NCI-H2107 treated with DMSO at 0.1 percent for 48 hours (cell line): ENCODE measurements around the gene RNF214.
"Not testable (repeated sequence)": the region's sequence is repeated elsewhere in the genome, so short reads cannot be mapped to it uniquely, and the experiment has no call there.

Experiments used
- DNase-seq: peaks from one replicate; lab custom pipeline; 2025; ENCODE audit not compliant: unreplicated experiment; lab: John Stamatoyannopoulos, UW

RNF214 gene

DNA sequence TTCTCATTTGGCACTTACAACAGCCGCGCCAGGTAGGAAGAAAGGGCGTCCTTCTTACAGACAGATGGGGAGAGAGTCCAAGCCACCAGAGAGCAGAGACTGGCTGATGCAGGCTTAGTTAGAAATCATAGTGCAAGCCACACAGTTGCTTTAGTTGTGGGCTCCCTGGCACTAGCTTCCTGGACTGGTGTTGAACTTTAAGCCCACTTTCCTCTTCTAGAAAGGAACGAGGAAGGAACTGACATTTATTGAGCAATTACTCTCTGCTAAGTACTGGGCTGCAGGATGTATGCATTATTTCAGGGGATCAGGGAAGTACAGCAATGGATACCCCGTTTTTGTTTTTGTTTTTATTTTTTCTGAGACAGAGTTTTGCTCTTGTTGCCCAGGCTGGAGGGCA is 80.6 kb downstream of the RNF214 start:
- no peak for DNase-seq

DNA sequence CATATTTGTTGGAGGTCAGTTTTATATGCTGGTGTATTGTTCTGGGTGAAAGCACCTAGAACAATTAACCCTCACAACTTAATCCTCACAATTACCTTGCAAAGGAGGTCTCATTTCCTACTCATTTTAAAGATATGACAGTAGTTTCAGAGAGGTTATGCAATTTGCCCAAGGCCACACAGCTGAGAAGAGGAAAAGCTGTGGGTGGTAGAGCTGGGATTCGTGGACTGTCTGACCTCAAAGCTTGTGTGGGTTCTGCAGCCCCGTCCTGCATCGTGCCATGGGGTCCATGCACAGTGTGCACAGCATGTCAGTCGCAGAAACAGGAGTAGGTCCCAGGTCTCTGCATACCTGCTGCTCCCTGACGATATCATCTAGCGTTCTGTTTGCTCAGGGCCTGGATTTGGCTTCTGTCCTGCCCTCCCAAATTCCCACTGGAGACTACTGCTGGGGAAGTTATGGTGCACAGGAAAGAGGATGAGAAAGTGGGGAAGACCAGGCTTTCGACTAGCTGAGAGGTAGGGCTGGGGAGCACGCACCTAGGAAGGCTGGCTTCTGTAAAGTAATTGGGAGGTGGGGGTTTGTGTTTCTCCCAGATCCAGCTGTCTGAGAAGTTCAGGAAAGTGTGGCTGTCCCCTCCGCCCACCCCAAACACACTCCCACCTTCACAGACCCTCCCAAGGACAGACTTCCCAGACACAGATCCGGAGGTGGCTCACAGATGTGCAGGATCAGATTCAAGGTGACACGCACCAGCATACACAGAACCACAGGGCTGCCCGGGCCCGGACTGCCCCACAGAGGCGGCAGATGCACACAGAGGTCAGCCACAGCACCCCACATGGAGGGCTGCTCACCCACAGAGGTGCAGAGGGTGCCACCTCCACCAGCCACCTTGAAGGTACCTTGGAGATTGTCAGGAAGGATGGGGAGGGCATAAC is 81.6 kb downstream of the RNF214 start:
- DNase-seq, result no peak

GRCh38 chr11:117314840-117315239 is 82.4 kb downstream of the RNF214 start:
- no peak for DNase-seq

DNA sequence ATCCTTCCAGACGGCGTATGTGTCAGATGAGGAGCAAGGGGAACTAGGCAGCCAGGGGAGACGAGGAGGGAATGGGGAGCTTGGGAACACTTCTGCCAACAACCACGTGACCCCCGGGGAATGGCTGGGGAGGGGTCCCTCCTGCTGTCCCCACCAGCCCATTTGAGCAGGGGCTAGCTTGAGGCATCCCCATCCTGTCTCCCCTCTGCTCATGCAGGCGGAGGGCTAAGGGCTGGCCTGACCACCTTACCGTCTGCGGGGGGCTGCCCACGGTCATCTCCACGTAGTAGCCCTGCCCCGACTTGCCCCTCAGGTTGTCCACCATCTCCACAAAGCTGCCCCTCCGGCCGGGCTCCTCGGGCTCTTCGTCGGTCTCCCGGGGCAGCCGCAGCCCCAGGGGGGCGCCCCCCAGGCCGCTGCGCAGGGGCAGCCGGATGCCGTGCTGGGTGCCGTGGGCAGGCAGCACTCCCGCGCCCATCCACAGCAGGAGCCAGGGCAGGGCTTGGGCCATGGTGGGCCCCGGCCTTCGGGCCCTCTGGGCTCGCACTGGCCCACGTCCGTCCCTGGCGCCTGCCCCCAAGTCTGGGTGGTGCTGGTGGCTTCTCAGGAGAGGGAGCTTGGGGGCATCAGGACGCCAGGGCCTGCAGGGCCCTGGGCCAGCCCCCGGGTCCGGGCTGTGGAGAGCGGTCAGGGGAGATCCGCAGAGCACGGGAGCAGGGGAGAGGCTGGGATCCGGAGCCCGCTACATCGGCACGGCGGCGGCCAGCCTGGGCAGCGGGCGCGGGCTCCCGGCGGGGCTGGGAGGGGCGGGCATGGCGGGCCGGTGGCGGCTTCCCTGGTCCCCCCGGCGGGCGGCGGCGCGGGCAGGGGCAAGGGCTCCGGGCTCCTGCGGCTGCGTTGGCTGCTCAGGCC is 83.1 kb downstream of the RNF214 start:
- DNase-seq, result no peak

GRCh38 chr11:117316197-117316961 is 83.9 kb downstream of the RNF214 start, which contains the start of gene BACE1:
BACE1 (minus strand) TSS chr11:117316256; CDS start chr11:117315795, 461 bp downstream.
- DNase-seq, result peak; percentile 48

DNA sequence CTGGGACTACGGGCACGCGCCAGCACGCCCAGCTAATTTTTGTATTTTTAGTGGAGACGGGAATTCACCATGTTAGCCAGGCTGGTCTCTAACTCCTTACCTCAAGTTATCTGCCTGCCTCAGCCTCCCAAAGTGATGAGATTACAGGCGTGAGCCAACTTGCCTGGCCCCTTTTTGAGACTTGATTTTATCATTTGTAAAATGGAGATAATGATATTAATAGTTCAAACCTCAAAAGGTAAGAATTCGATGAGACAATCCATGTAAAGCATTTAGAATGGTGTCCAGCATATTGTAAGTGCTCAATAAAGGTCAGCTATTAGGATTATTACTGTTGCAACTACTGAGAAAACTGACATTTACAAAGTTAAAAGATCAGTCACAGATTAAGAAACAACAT is 86.3 kb downstream of the RNF214 start:
- no peak for DNase-seq

GRCh38 chr11:117319214-117319840 is 86.9 kb downstream of the RNF214 start:
- DNase-seq, result no peak

DNA sequence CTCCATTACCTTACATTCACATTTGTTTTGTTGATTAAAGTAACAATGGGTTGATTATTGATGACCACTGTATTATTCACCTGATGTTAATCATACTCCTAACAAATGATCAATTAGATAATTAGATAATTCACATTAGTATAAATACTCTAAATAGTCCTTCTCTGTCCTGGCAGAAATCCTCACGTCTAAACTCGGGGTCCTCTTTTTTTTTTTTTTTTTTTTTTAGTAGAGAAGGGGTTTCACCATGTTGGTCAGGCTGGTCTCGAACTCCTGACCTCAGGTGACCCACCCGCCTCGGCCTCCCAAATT is 94.7 kb downstream of the RNF214 start:
- DNase-seq, result not testable (repeated sequence)

DNA sequence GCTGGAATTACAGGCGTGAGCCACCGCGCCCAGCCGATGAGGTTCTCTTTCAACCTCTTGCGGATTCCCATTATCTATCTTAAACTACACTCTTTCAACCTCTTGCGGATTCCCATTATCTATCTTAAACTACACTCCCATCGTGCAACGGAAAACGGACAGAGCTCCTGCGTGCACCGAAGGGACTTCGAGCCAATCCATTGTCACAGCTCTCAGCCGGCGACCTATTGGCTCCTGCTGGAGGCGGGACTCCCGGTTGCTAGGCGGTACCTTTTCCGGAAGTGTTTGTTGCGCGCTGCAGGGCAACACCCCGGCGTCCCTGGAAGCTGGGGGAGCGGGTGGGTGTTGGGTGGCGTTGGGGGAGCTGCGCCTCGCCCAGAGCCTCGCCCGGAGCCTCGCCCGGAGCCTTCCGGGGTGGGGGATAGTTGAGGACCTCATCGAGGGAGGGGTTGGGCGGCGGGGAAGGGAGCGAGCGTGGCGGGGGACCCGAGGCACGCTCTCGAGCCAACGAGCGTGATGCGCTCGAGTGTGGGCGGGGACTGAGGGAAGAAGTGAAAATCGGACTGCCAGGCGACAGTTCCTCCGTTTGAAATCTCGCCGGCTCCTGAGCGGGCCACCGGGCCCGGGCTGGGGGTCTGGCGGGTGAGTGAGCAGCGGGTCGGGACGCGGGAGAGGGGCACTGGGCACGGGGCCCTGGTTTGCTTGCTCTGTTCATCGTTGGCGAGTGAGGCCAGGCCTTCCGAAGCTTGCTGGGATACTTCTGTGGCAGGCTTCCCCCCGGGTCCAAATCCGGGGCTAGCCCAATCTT is 95.3 kb downstream of the RNF214 start, which contains the start of gene CEP164:
TSS of gene CEP164 (plus strand) at position 288 of the 808 bp plus-strand sequence. CDS start 10,733 bp downstream, outside the sequence.
- DNase-seq, result peak; percentile 79

GRCh38 chr11:117328375-117329010 is 96.0 kb downstream of the RNF214 start:
- peak; percentile 44 for DNase-seq

DNA sequence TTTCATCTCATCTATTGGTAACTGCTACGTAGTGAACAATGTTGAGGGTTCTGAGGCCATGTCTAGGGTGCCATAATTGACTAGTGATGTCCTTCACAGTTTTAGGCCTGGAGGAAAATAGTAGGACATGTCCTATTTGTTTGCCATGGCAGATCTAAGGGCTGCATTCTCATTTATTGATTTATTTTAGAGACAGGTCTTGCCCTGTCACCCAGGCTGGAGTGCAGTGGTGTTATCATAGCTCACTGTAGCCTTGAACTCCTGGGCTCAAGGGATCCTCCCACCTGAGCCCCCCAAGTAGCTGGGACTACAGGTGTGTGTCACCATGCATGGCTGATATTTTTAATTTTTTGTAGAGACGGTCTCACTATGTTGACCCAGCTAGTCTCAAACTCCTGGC is 100.4 kb downstream of the RNF214 start:
- DNase-seq, result no peak

DNA sequence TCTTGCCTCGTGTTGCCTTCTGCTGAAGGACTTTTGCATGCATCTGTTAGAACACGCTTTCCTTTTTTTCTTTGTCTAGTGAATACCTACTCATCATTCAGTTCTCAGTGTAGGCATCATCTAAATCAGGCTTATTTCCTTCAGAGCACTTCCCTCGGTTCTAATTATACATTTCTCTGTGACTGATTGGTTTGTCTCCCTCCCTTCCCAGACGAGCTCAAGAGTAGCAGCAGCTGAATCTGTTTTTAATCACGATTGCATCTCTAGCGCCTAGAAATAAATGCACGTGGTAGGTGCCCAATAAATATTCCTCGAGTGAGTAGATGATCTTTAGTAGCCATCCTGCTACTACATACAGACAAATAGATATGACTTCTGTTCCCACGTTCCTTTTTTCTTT is 101.4 kb downstream of the RNF214 start:
- no peak for DNase-seq

DNA sequence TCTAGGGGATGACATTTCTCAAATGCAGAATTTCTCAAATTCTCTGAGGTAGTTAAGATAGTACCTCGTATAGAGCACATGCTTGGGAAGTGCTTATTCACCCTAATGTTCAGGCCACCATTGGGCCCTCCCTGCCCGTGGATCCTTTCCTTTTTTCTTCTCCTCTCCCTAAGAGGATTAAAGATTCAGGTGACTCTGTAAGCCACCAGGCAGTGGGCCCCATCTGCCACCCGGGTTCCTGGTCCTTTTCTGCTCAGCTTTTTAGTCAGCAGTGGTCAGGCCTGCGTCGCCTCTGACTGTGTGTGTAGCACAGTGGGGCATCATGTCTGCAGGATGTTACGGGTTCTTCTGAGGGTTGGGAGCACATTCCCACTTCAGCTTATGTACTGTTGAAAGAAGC is 102.4 kb downstream of the RNF214 start:
- DNase-seq, result no peak

GRCh38 chr11:117335399-117335798 is 102.9 kb downstream of the RNF214 start:
- DNase-seq, result no peak
